Breast epithelium (tissue), 4 donors: Measurements from ENCODE around the gene KSR2. TPM values are rescaled to one million over a fixed set of nuclear protein-coding genes. Genes with fewer than 3 reads are reported as not detected.

ENCODE experiments used
- DNase-seq, 2 donors: peaks; one replicate each; pipeline ENCODE4 v3.0.0-alpha.2; 2019; ENCODE audit warnings: low spot score in 2 of 2
- H3K27ac ChIP-seq, 2 donors: fragments of 200-600 bp; sonication (generic) in 1 of 2; one replicate each; pipeline ENCODE4 v1.5.1; 2016 to 2019; ENCODE audit warnings: mild to moderate bottlenecking in 1 of 2
- H3K27me3 ChIP-seq, 2 donors: fragments of 200-600 bp; sonication (generic) in 1 of 2; one replicate each; pipeline versions ENCODE4 v1.5.1 to v1.6.0; 2017 to 2019; ENCODE audit warnings: control low read depth in 1 of 2, mild to moderate bottlenecking in 1 of 2
- H3K36me3 ChIP-seq: fragments of 200-600 bp; one replicate; pipeline ENCODE4 v1.5.1; 2019
- H3K4me1 ChIP-seq, 2 donors: fragments of 200-600 bp; sonication (generic); one replicate each; pipeline ENCODE4 v1.5.1; 2016 to 2019; ENCODE audit warnings: control low read depth in 1 of 2
- H3K4me3 ChIP-seq, 3 donors: fragments of 200-600 bp; sonication (generic); 1 replicate in 2 of 3; 2 replicates in 1 of 3; pipeline ENCODE4 v1.5.1; 2016 to 2019; ENCODE audit warnings: mild to moderate bottlenecking in 3 of 3, moderate library complexity in 2 of 3
- H3K9me3 ChIP-seq, 2 donors: fragments of 200-600 bp; sonication (generic) in 1 of 2; one replicate each; pipeline ENCODE4 v1.5.1; 2016 to 2019; ENCODE audit warnings: control low read depth in 1 of 2
- POLR2A ChIP-seq: fragments of 450-650 bp; IDR thresholded peaks from one replicate; pipeline ENCODE4 v1.6.1; 2016; ENCODE audit warnings: antibody characterized with exemption, mild to moderate bottlenecking, moderate library complexity
- POLR2AphosphoS5 ChIP-seq, 3 donors: sonication (generic); formaldehyde crosslinking; IDR thresholded peaks; one replicate each; pipeline ENCODE4 v1.6.1; 2017; ENCODE audit warnings: antibody characterized with exemption in 3 of 3
- intact Hi-C: fragments of 100-400 bp; cut with DNase I; formaldehyde crosslinking; loops from one replicate; pipeline ENCODE4 v1.15.1; 2023; ENCODE audit warnings: low total_unique reads
- total RNA-seq, 3 donors: library from RNA; depleted of rRNA; stranded (reverse); fragments of >200 nt; gene quantifications; one replicate each; pipeline ENCODE4 v1.1.0, GENCODE V29; 2016
- TF ChIP-seq, protein P1 (sequence below), 3 donors: fragments of 450-650 bp; IDR thresholded peaks; one replicate each; pipeline ENCODE4 v1.5.1; 2016 to 2017; ENCODE audit warnings: antibody characterized with exemption in 3 of 3, mild to moderate bottlenecking in 3 of 3, moderate library complexity in 3 of 3

KSR2 gene
- total RNA-seq, 3 donors from 2014 or later: under 0.01 to 1.9 (median 0.33) TPM

DNA sequence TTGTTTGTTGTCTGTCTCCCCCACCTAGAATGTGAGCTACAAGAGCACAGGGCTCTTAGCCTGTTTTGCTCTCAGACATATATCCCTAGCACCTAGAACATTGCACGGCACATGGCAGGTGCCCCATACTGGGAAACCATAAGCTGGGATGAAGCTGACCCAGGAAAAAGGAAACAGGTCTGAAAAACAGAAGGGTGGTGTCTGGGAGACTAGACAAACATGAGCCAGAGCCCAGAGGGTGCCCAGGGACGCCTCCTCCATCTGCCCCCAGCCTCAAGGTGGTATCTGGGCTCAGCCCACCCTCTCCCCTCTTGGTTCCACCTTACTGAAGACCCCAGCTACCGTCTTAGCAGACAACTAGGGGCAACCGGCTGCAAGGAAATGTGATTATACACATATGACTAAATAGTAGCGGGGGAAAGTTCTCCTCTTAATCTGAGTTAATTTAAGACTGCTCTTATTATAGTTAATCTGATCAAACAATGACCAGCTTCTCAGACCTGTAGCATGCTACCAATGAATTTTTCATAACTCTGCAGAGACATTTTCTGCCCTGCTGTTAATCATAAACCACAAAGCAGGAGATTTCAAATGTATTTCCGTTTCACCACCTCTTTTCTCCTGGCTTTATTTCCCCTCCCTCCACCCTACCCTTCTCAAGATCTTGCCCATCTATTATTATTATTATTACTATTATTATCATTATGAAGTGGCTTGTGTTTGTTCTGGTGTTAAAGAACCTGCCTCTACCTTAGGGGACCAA is 31.9 kb downstream of the KSR2 start:
- no peaks in the 10 kb centered on the region for H3K4me1 ChIP-seq
- no peak for DNase-seq
- H3K9me3 ChIP-seq: no peaks in the 10 kb centered on the region
- no peaks in the 10 kb centered on the region for H3K27me3 ChIP-seq
- no peaks in the 10 kb centered on the region for H3K36me3 ChIP-seq
- H3K27ac ChIP-seq: no peak overlapping the region
- intact Hi-C loops: loop anchor here (5.0 kb wide), 1 partner anchor 395 kb away; no protein-coding TSS in a partner anchor
- H3K4me3 ChIP-seq: no peak overlapping the region
- TF ChIP-seq, protein P1, sequence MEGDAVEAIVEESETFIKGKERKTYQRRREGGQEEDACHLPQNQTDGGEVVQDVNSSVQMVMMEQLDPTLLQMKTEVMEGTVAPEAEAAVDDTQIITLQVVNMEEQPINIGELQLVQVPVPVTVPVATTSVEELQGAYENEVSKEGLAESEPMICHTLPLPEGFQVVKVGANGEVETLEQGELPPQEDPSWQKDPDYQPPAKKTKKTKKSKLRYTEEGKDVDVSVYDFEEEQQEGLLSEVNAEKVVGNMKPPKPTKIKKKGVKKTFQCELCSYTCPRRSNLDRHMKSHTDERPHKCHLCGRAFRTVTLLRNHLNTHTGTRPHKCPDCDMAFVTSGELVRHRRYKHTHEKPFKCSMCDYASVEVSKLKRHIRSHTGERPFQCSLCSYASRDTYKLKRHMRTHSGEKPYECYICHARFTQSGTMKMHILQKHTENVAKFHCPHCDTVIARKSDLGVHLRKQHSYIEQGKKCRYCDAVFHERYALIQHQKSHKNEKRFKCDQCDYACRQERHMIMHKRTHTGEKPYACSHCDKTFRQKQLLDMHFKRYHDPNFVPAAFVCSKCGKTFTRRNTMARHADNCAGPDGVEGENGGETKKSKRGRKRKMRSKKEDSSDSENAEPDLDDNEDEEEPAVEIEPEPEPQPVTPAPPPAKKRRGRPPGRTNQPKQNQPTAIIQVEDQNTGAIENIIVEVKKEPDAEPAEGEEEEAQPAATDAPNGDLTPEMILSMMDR (IDR thresholded peaks at IDR 0.05): no peak
- TF ChIP-seq POLR2AphosphoS5 (IDR thresholded peaks at IDR 0.05) (no peak), POLR2A (no peak)

- DNase-seq: no peak
- TF ChIP-seq POLR2AphosphoS5 (IDR thresholded peaks at IDR 0.05) (no peak), POLR2A (no peak)
- TF ChIP-seq, protein P1 (IDR thresholded peaks at IDR 0.05): no peak
- H3K36me3 ChIP-seq: no peaks in the 10 kb centered on the region
- H3K4me1 ChIP-seq: no peaks in the 10 kb centered on the region
- intact Hi-C loops: loop anchor here (5.0 kb wide), 1 partner anchor 691 kb away; no protein-coding TSS in a partner anchor
- H3K27ac ChIP-seq: no peak overlapping the region
- H3K27me3 ChIP-seq: no peaks in the 10 kb centered on the region
- no peaks in the 10 kb centered on the region for H3K9me3 ChIP-seq
- no peak overlapping the region for H3K4me3 ChIP-seq
Observed at GRCh38 chr12:117933545-117933944, 35.2 kb downstream of the KSR2 start.

DNA sequence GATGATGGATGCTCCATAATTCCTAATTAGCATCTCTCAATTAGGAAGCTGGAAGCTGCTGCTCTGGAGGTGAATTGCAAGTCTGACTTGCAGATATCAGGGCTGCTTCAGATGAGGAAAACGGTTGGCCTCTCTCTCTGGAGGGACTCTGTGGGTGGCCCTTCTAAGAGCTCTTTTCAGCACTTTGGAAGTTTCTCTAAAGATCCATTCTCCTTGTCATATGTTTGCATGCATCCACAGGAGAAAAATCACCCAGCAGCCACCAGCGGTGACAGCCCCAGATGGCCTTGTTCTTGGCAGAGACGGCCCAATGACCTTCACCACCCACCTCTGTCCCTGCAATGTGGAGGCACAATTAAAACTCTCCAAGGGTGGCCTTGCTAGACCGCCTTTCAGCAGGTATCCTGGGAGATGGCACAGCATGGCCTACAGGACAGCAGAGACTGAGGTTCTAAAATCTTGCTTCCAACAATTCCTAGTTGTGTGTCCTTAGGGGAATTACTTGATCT is 42.3 kb downstream of the KSR2 start:
- Histone ChIP-seq H3K4me1 (no peaks in the 10 kb centered on the region), H3K27me3 (no peaks in the 10 kb centered on the region), H3K36me3 (no peaks in the 10 kb centered on the region), H3K4me3 (no peak overlapping the region), H3K9me3 (no peaks in the 10 kb centered on the region), H3K27ac (no peak overlapping the region)
- TF ChIP-seq, protein P1 (IDR thresholded peaks at IDR 0.05): no peak
- TF ChIP-seq POLR2AphosphoS5 (IDR thresholded peaks at IDR 0.05) (no peak), POLR2A (no peak)
- DNase-seq: no peak
- intact Hi-C loops: no loop called here

- no peak for DNase-seq
- Histone ChIP-seq H3K9me3 (no peaks in the 10 kb centered on the region), H3K27ac (no peak overlapping the region), H3K36me3 (no peaks in the 10 kb centered on the region), H3K4me1 (no peaks in the 10 kb centered on the region), H3K27me3 (no peaks in the 10 kb centered on the region), H3K4me3 (no peak overlapping the region)
- intact Hi-C loops: loop anchor here (5.0 kb wide), 1 partner anchor 930 kb away; no protein-coding TSS in a partner anchor
- TF ChIP-seq POLR2AphosphoS5 (IDR thresholded peaks at IDR 0.05) (no peak), POLR2A (no peak)
- TF ChIP-seq, protein P1 (IDR thresholded peaks at IDR 0.05): no peak
Observed at GRCh38 chr12:117921929-117922777, 46.6 kb downstream of the KSR2 start.
